HL-60 (cell line): Measurements from ENCODE around the gene EGFR.

Source experiments
- DNase-seq, 2 experiments: peaks; one replicate each; pipeline ENCODE4 v3.0.0-alpha.2; 2010 to 2020; ENCODE audit warnings: low read depth in 1 of 2, low spot score in 1 of 2
- H3K27ac ChIP-seq: fragments of 250-450 bp; sonication (Bioruptor Pico); replicated peaks from 2 replicates; pipeline ENCODE4 v1.5.1; 2020; ENCODE audit warnings: mild to moderate bottlenecking, moderate library complexity
- H3K27me3 ChIP-seq: fragments of 250-450 bp; sonication (Bioruptor Pico); 2 replicates; pipeline ENCODE4 v1.5.1; 2021; ENCODE audit warnings: mild to moderate bottlenecking, moderate library complexity; ENCODE audit not compliant: insufficient read depth, poor library complexity, severe bottlenecking
- H3K4me3 ChIP-seq: replicated peaks from 2 replicates; pipeline ENCODE4 v1.5.1; 2011; ENCODE audit warnings: mild to moderate bottlenecking, control low read depth, low read length; ENCODE audit not compliant: insufficient read depth
- GABPA ChIP-seq: IDR thresholded peaks from 2 replicates; pipeline ENCODE4 v1.6.1; 2012; ENCODE audit warnings: low read depth
- POLR2AphosphoS5 ChIP-seq: IDR thresholded peaks from 2 replicates; pipeline ENCODE4 v1.6.1; 2012; ENCODE audit warnings: low read depth
- SPI1 ChIP-seq: IDR thresholded peaks from 2 replicates; pipeline ENCODE4 v1.6.1; 2012; ENCODE audit warnings: low read depth, mild to moderate bottlenecking, borderline replicate concordance
- TF ChIP-seq, protein P1 (sequence below): IDR thresholded peaks from 2 replicates; pipeline ENCODE4 v1.6.1; 2012; ENCODE audit warnings: low read depth; ENCODE audit not compliant: insufficient replicate concordance
- TF ChIP-seq, protein P2 (sequence below): IDR thresholded peaks from one replicate; pipeline ENCODE4 v1.5.1; 2011; ENCODE audit warnings: low read length, control low read depth, inconsistent platforms; ENCODE audit not compliant: insufficient read depth

Gene EGFR

DNA sequence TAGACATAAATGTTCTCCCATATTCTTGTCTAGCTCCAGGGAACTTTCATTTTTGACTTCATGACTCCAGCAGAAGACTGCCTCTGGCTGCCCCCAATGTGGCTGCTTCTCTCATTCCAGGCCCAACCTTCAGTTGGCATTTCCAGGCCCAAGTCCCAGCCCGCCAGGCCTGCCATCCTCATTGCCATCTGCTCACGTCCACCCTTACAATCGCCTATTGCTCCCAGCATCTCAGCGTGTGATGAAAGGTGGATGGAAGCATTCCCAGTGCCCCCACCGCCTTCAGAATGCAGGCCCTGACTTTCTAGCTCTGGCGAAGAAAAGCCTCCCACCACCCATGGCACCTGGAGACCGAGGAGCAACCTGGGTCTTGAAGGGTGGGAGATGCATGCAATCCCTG lies 214.2 kb downstream of the EGFR start:
- Histone ChIP-seq H3K27me3 (no peaks in the 10 kb centered on the region), H3K4me3 (no peak overlapping the region), H3K27ac (no peak overlapping the region)
- TF ChIP-seq, protein P1, sequence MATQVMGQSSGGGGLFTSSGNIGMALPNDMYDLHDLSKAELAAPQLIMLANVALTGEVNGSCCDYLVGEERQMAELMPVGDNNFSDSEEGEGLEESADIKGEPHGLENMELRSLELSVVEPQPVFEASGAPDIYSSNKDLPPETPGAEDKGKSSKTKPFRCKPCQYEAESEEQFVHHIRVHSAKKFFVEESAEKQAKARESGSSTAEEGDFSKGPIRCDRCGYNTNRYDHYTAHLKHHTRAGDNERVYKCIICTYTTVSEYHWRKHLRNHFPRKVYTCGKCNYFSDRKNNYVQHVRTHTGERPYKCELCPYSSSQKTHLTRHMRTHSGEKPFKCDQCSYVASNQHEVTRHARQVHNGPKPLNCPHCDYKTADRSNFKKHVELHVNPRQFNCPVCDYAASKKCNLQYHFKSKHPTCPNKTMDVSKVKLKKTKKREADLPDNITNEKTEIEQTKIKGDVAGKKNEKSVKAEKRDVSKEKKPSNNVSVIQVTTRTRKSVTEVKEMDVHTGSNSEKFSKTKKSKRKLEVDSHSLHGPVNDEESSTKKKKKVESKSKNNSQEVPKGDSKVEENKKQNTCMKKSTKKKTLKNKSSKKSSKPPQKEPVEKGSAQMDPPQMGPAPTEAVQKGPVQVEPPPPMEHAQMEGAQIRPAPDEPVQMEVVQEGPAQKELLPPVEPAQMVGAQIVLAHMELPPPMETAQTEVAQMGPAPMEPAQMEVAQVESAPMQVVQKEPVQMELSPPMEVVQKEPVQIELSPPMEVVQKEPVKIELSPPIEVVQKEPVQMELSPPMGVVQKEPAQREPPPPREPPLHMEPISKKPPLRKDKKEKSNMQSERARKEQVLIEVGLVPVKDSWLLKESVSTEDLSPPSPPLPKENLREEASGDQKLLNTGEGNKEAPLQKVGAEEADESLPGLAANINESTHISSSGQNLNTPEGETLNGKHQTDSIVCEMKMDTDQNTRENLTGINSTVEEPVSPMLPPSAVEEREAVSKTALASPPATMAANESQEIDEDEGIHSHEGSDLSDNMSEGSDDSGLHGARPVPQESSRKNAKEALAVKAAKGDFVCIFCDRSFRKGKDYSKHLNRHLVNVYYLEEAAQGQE = no peak
- no peak for TF ChIP-seq SPI1
- TF ChIP-seq POLR2AphosphoS5 = no peak
- no peak for TF ChIP-seq GABPA
- TF ChIP-seq, protein P2, sequence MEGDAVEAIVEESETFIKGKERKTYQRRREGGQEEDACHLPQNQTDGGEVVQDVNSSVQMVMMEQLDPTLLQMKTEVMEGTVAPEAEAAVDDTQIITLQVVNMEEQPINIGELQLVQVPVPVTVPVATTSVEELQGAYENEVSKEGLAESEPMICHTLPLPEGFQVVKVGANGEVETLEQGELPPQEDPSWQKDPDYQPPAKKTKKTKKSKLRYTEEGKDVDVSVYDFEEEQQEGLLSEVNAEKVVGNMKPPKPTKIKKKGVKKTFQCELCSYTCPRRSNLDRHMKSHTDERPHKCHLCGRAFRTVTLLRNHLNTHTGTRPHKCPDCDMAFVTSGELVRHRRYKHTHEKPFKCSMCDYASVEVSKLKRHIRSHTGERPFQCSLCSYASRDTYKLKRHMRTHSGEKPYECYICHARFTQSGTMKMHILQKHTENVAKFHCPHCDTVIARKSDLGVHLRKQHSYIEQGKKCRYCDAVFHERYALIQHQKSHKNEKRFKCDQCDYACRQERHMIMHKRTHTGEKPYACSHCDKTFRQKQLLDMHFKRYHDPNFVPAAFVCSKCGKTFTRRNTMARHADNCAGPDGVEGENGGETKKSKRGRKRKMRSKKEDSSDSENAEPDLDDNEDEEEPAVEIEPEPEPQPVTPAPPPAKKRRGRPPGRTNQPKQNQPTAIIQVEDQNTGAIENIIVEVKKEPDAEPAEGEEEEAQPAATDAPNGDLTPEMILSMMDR = no peak
- no peak for DNase-seq

DNA sequence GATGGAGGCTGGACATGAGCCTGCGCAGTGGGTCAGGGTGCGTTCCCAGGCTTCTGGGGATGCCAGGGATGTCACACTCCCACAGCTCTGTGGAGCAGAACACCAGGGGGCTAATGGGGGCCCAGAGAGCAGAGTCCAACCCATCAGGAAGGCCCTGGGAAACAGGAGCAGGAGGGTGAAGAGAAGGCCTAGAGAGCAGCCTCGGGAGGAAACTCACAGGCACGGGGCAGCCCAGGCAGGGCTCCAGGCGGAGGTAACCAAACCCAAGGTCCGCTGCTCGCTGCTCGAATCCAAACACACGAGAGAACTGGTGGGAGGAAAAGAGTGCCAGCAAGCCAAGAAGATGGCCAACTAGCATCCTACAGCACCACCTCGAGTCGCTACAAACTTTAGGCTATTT lies 215.6 kb downstream of the EGFR start:
- no peak overlapping the region for H3K27ac ChIP-seq
- TF ChIP-seq, protein P1 = no peak
- TF ChIP-seq GABPA (no peak), POLR2AphosphoS5 (no peak), SPI1 (no peak)
- TF ChIP-seq, protein P2 = no peak
- no peak overlapping the region for H3K4me3 ChIP-seq
- no peak for DNase-seq
- H3K27me3 ChIP-seq = no peaks in the 10 kb centered on the region

DNA sequence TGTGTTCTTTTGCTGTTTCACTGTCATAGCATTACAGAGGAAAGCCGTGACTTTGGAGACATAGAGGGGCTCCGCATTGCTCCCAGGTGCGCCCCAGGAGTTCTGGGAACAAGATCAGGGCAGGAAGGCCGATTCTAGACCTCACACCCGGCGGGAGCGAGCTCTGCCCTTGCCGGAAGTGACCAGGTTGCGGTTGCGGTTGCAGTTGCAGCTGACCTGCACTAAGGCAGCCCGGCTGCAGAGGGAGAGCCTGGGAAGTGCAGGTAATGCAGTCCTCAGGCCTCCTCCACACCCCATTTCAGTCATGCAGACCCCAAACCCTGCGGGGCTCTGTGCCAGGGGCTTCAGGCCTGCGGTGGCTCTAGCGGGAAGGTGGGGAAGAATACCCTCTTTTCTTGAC lies 216.3 kb downstream of the EGFR start:
- Histone ChIP-seq H3K4me3 (no peak overlapping the region), H3K27ac (no peak overlapping the region), H3K27me3 (no peaks in the 10 kb centered on the region)
- DNase-seq = no peak
- TF ChIP-seq GABPA = no peak
- TF ChIP-seq, protein P2 = no peak
- TF ChIP-seq POLR2AphosphoS5 = no peak
- TF ChIP-seq, protein P1 = no peak
- TF ChIP-seq SPI1 = no peak
